ENCODE data around the gene RSPH1. TPM values are rescaled to one million over a fixed set of nuclear protein-coding genes. Genes with fewer than 3 reads are reported as not detected.

Gene RSPH1
- total RNA-seq, 1 donor from 2014 or later: 0.82 TPM

- H3K9me3 Mint-ChIP-seq (ENCODE audit: unreplicated experiment): no peaks in the 10 kb centered on the region
- TF ChIP-seq CTCF (IDR thresholded peaks at IDR 0.05; ENCODE audit: unreplicated experiment): no peak
- peaks cover 30% of the 10 kb centered on the region for H3K4me1 Mint-ChIP-seq (ENCODE audit: unreplicated experiment)
- H3K4me3 Mint-ChIP-seq (ENCODE audit: unreplicated experiment): no peak overlapping the region
- DNase-seq (ENCODE audit: low spot score): no peak
- H3K36me3 Mint-ChIP-seq (ENCODE audit: low read depth, unreplicated experiment): no peaks in the 10 kb centered on the region
- peaks cover 1% of the 10 kb centered on the region for H3K27me3 Mint-ChIP-seq (ENCODE audit: unreplicated experiment)
- no peak overlapping the region for H3K27ac Mint-ChIP-seq (ENCODE audit: unreplicated experiment)
These were observed 42.6 kb downstream of the RSPH1 start for GRCh38 chr21:42453224-42453985.

- Mint-ChIP-seq H3K4me1 (ENCODE audit: unreplicated experiment) (peaks cover 30% of the 10 kb centered on the region), H3K27ac (ENCODE audit: unreplicated experiment) (no peak overlapping the region), H3K36me3 (ENCODE audit: low read depth, unreplicated experiment) (no peaks in the 10 kb centered on the region), H3K27me3 (ENCODE audit: unreplicated experiment) (peaks cover 4% of the 10 kb centered on the region), H3K9me3 (ENCODE audit: unreplicated experiment) (no peaks in the 10 kb centered on the region), H3K4me3 (ENCODE audit: unreplicated experiment) (no peak overlapping the region)
- TF ChIP-seq CTCF (IDR thresholded peaks at IDR 0.05; ENCODE audit: unreplicated experiment): no peak
- no peak for DNase-seq (ENCODE audit: low spot score)
These were observed 43.4 kb downstream of the RSPH1 start for GRCh38 chr21:42452401-42453223.

GRCh38 chr21:42451941-42452340 is 44.1 kb downstream of the RSPH1 start:
- no peaks in the 10 kb centered on the region for H3K36me3 Mint-ChIP-seq (ENCODE audit: low read depth, unreplicated experiment)
- H3K9me3 Mint-ChIP-seq (ENCODE audit: unreplicated experiment): no peaks in the 10 kb centered on the region
- peaks cover 4% of the 10 kb centered on the region for H3K27me3 Mint-ChIP-seq (ENCODE audit: unreplicated experiment)
- no peak for DNase-seq (ENCODE audit: low spot score)
- no peak for TF ChIP-seq CTCF (IDR thresholded peaks at IDR 0.05; ENCODE audit: unreplicated experiment)
- H3K4me1 Mint-ChIP-seq (ENCODE audit: unreplicated experiment): peaks cover 30% of the 10 kb centered on the region
- H3K4me3 Mint-ChIP-seq (ENCODE audit: unreplicated experiment): no peak overlapping the region
- H3K27ac Mint-ChIP-seq (ENCODE audit: unreplicated experiment): no peak overlapping the region

GRCh38 chr21:42448686-42449085 is 47.3 kb downstream of the RSPH1 start:
- no peaks in the 10 kb centered on the region for H3K9me3 Mint-ChIP-seq (ENCODE audit: unreplicated experiment)
- H3K27ac Mint-ChIP-seq (ENCODE audit: unreplicated experiment): no peak overlapping the region
- H3K4me3 Mint-ChIP-seq (ENCODE audit: unreplicated experiment): no peak overlapping the region
- peaks cover 9% of the 10 kb centered on the region for H3K27me3 Mint-ChIP-seq (ENCODE audit: unreplicated experiment)
- no peaks in the 10 kb centered on the region for H3K36me3 Mint-ChIP-seq (ENCODE audit: low read depth, unreplicated experiment)
- no peak for DNase-seq (ENCODE audit: low spot score)
- no peak for TF ChIP-seq CTCF (IDR thresholded peaks at IDR 0.05; ENCODE audit: unreplicated experiment)
- peaks cover 18% of the 10 kb centered on the region for H3K4me1 Mint-ChIP-seq (ENCODE audit: unreplicated experiment)

- no peaks in the 10 kb centered on the region for H3K36me3 Mint-ChIP-seq (ENCODE audit: low read depth, unreplicated experiment)
- DNase-seq (ENCODE audit: low spot score): no peak
- no peaks in the 10 kb centered on the region for H3K9me3 Mint-ChIP-seq (ENCODE audit: unreplicated experiment)
- no peak for TF ChIP-seq CTCF (IDR thresholded peaks at IDR 0.05; ENCODE audit: unreplicated experiment)
- peaks cover 12% of the 10 kb centered on the region for H3K27me3 Mint-ChIP-seq (ENCODE audit: unreplicated experiment)
- peaks cover 8% of the 10 kb centered on the region for H3K4me1 Mint-ChIP-seq (ENCODE audit: unreplicated experiment)
- no peak overlapping the region for H3K4me3 Mint-ChIP-seq (ENCODE audit: unreplicated experiment)
- H3K27ac Mint-ChIP-seq (ENCODE audit: unreplicated experiment): no peak overlapping the region
These were observed 48.3 kb downstream of the RSPH1 start for GRCh38 chr21:42447732-42448131.
